HG03196 (cell line): ENCODE data around the gene PSMC6.

Experiments
- ATAC-seq: cut with Tn5 transposase; IDR thresholded peaks from one replicate; pipeline ENCODE4 v1.9.1; 2021; ENCODE audit not compliant: unreplicated experiment

The PSMC6 gene

DNA sequence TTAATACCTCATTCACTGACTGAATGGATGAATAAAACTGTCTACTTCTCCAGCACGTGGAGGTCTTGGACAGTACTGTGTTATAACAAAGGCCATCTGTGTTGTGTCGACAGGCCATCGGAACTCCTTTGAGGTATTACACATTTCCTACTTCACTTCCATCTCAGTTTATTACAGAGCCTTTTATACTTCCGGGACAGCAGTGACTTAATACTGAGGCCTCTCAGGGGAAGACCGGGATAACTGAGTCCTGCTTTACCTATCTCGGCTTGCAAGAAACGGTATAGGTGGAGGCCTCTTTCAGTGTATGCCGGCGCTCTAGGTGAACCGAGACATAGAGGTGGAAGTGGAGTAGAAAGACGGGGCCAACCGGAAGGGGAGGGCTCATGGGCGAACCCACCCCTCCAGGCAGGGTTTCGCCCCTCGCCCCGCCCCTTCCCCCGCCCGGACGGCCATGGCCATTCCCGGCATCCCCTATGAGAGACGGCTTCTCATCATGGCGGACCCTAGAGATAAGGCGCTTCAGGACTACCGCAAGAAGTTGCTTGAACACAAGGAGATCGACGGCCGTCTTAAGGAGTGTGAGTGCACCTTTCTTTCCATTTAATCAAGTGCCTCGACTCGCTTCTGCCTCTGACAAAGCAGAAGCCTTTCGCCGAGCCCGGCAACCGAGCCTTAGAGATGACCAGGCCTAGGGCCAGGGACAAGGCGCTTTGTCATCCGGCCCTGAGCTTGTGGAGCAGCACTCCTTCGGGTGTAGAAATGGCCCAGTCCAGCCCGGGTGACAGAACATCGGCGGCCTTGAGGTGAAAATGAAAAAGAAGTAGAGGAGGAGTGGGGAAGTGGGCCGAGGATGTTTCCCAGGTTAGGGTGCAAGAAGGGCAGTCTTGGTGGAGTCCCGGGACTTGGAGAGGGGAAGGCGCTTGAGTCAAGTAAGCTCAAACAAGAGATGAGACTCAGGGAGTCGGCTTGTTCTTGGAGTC lies at the start of gene PSMC6:
Gene PSMC6 (plus strand): TSS at position 477 of the 983 bp plus-strand sequence. CDS start 20 bp downstream, at position 497.
- peak; percentile 92 for ATAC-seq

DNA sequence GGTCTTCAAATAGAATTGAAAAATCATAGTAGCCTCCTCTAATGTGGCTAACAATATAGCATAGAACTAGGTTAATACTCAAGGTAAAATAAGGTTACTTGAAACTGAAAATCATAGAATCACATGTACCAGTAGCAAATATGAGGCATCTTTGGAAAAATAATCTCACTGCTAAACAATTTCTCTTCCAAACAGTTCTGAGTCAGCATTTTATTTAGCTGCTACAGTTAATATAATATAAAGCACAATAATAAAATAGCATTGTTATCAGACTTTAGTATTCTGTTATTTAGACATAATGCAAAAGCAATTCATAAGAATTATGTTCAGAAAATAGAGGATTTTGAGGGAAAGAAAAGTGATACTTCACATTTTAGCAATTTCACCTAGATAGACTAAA lies 46.7 kb upstream of the PSMC6 start:
- ATAC-seq = no peak

DNA sequence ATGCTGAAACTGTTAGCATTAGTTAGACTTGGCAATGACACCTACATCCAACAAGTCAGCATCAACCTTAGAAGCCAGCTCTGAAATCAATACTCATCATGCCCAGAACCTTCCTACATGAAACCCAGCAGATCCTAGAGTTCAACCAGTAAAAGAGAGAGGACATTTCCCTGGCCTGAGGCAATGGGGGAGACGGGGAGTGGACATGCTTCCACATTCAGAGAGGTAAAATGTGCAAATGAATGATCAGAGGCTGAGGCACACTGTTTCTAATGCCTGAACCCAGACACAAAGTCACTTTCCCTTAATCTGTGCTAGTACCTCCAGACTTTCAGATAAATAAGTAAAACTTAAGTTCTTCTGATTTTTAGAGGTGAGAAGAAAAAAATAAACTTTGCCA lies 46.2 kb upstream of the PSMC6 start:
- ATAC-seq = no peak

DNA sequence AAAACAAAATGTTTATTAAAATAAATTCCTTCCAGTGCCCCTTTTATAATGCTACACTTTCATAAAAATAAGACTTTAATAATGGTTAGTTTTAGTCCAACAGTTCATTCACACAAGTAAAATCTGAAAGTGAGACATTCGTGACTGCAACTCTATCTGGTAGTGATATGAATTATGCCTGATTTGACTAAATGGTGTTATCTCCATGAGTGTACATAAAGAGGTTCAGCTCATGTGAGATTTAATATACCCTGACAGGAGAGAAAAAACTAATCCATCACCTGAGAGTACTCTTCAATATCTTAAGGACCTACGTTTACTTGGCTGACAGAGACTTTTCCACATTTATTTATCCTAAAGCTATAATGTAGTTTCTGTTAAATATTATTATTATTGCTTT lies 45.7 kb upstream of the PSMC6 start:
- no peak for ATAC-seq

DNA sequence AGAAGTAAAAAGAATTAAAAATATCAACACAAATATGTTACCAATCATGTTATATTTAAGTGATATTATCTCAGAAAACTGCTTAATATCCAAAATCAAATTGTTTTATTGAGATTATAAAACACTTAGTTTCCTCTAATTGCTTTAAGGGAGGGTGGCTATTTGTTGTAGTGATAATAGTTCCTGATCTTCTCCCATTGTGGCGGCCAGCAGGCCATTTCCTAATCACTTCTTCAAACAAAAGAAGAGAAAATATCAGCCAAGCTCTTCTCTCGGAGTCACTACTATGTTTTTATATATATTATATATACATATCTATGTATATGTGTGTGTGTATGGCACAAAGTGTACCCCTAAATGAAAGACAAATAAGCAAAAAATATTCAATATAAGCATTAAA lies 43.1 kb upstream of the PSMC6 start:
- ATAC-seq = no peak

DNA sequence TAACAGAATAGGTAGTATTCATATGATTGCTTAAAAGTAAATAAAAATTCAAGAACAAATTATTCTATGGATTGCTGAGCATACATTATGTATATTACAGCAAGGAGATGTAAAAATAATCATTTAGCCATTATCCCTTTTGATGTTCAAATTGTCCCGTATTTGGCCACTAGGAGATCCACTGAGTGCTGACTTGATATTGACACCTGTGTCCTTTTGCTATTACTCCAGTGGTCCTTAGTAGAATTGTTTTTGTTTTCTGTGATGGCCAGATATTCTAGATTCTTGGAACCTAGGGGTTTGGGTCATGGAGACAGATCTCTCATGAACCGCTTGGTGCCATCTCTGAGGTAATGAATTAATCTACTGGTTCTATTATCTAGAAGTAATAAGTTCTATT lies 28.4 kb upstream of the PSMC6 start:
- no peak for ATAC-seq

DNA sequence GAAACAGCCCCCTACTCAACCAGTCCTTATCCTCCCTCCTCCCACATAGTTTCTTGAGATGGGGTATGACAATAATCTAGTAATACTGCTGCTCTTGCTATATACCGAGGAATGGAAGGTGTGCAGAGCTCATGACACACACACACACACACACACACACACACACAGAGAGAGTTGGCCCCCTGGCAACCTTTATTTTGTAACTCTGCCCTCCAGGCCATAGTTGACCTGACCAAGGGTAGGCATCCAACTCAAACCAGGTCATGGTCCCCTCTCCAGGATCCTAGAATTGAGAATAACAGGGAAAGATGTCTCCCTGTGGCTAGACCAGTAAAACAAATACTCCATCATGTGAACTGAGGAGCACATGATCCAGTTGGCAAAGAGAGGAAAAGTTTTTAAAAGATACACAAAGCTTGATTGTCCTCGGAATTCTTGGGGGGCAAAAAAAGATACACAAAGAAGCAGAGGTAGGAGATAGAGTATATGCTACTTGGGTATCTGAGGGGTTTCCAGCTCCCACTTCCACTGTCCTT lies 22.9 kb upstream of the PSMC6 start:
- ATAC-seq = no peak

DNA sequence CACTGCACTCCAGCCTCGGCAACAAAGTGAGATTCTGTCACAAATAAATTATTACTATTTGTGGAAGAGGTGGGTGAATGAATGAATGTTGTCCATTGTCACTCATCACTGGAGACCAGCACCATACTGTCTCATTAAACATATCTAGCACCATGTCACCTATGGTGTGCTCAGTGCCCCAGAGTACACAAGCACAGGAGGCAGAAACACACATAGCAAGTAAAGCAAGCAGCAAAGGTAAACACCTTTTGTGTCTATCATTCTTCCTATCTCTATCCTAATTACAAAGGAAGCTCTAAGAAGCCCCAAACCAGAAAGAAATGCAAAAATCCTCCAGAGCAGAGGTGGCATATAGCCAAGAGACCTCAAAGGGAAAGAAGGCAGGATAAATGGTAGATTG lies 20.8 kb upstream of the PSMC6 start:
- no peak for ATAC-seq

DNA sequence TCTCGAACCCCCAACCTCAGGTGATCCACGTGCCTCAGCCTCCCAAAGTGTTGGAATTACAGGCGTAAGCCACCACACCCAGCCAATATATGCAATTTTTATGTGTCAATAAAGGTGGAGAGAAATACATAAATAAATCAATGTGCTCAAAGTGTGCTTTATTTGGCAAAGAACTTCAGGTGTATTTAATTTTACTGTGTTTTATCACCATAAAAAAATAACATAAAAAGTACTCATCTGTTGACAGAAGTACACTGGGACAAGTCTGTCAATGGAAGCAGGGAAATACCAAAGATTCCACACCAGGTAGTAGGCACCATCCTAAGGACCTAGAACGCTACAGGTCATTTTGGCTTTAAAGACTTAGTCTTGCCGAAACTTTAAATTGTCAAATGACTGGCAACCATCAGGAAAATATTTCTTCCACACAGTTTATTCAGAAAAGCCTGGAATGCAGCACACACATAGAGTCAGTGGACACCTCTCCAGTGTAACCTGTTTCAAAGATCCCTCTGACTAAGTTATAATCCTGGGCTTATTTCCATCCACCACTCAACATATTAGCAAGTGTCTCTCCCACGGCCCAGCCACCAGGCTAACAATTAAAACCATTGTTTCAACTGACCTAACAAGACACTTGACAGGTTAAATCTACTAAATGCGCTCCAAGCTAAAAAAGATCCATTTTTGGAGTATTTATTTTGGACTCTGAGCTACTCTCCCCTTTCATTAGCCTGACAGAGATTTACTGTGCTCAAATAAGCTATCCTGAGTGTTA lies 15.8 kb upstream of the PSMC6 start:
- ATAC-seq = no peak

DNA sequence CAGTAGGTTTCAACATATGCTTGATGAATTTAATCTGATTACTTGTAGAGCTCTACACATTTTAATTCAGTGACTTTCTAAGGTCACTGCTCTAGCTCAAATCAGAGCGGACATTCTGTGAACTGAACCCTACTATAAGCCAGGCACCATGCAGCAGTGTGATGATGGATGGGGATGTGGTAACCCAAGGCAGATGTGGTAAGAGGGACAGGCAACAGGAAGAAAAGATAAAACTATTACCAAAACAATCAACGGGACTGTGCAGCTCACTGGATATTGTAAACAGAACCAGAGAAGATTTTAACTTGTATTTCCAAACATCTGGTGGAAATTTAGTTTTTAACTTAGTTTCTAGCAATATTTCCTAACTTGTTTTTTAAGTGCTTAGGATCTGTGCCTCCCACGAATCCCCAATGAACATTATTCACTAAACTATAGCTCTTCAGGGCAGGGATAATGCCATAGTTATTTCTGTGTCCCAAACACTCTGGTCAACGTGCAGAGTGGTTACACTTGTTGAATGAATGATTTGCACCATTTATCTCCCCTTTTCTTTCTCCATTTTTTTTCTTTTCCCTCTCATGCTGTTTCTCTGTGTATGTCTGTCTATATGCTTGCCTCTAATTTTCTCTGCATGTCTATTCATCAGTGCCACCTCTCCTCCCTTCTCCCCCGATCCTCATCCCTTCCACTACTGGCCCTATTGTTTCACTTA lies 14.6 kb upstream of the PSMC6 start:
- ATAC-seq = no peak

DNA sequence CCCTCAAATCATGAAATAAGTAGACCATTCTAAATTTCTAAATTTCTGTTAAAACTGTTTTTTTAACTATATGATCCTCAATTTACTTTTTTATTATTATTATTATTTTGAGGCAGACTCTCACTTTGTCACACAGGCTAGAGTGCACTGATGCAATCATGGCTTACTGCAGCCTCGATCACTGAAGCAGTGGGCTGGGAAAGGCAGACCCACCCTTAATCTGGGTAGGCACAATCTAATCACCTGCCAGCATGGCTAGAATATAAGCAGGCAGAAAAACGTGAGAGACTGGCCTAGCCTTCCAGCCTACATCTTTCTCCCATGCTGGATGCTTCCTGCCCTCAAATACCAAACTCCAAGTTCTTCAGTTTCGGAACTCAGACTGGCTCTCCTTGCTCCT lies 14.0 kb upstream of the PSMC6 start:
- no peak for ATAC-seq

DNA sequence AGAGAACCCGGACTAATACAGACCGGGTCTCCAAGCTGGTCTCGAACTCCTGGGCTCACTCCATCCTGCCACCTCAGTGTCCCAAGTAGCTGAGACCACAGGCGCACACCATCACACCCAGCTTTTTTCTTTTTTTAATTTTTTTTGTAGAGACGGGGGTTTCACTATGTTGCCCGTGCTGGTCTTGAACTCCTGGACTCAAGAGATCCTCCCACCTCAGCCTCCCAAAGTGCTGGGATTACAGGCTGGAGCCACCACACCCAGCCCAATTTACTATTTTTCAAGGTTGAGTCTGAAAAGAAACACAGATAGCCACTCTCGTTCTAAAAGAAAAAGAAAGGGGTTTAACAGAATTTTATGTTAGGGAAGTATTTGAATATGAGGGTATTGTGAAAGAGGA lies 13.5 kb upstream of the PSMC6 start:
- ATAC-seq = no peak

DNA sequence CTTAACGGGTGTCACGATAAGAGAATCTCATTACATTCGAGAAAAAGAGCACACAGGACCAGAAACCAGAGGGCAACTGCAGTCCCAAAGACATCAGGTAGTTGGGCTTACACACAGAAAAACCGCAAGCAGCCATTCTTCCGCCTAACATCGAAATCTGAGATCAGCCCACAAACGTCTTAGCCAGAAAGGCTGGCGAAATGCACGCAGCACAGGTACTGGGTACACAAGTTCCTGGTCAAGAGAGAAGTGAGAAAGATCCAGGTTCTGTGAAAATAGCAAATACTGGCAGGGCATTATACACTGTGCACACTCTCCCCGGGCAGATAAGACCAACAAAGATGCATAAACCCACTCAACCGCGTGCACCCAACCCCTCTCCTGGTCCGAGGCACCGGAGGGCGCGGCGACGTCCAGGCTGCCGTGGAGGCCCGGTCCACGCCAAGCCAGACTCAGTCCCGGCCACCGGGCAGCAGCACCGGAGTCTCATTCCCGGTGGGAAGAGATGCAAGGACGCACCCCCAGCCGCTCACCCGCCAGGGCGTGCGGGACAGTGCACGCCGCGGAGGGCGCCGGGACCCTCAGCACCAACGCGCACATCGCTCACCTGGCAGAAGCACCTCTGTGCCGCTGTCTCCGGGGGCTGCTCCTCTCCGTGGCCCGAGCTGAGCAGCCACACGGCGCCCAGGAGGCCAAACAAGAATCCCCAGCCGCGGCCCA lies 12.1 kb upstream of the PSMC6 start:
- peak; percentile 43 for ATAC-seq

DNA sequence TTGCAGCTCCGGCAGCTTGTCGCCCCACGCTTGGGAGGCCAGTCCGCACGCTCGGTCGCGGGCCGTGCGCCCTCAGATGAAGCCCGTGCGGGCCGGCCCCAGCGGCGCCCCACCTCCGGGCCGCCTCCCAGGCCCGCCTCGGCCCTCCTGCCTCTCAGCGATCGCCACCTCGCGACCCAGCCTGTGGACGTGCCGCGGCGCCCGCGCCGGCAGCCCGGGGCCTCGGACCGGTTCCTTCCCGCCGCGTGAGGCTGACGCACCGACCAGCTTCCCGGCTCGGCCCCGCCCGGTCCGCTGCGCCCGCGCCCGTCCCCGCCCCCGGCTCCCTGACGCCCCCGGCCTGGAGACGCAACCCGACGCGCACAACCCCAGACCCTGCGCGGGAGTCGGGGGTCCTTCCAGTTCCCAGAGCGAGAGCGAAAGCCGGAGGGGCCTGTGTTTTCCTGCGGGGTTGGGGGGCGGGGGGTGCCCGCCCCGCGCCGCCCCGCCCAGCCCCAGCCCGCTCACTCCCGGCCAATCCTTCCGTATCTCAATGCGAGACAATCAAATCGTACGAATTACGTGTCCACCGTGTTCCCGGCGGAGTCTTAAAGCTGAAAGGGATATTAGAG lies 11.4 kb upstream of the PSMC6 start, which contains the start of gene ERO1A:
Gene ERO1A (minus strand): TSS at position 78 of the 611 bp plus-strand sequence. CDS start 77 bp downstream, at position 1.
- peak; percentile 71 for ATAC-seq

DNA sequence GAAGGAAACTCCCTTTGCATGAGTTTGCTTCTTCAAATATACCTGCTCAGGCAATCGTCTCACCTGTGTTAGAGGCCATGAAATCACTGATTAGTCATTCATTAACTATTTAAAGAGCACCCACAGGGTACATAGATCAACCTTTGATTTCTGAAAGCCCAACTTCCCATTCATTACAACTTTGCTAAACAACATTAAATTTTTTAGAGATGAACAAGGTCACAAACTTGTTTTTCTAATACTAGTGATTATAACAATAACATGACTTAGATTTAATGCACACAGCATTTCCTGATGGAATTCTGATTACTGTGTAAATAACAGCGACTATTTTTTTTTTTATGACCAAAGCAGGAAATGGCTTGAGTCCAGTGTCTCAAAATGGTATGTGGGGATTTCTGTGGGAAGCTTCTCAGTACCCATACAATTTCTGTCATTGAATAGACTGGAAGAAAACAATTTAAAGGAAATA lies 6.3 kb upstream of the PSMC6 start:
- ATAC-seq = no peak

DNA sequence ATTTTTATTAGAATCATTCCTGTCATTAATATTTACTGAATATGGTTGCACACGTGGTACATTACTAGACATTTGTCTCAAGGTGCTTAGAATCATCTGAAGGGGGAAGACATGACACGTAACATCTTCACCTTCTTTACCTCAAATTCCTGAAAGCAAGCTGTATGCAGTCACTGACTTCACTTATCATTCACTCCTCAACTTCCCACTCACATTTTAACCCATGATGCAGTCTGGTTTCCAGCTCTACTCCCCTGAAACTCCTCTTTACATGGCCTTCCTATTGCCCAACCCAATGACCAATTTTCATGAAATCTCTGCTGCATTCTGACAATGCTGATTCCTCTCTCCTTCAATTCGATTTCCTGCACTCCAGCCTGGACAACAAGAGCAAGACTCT lies 5.8 kb upstream of the PSMC6 start:
- no peak for ATAC-seq

DNA sequence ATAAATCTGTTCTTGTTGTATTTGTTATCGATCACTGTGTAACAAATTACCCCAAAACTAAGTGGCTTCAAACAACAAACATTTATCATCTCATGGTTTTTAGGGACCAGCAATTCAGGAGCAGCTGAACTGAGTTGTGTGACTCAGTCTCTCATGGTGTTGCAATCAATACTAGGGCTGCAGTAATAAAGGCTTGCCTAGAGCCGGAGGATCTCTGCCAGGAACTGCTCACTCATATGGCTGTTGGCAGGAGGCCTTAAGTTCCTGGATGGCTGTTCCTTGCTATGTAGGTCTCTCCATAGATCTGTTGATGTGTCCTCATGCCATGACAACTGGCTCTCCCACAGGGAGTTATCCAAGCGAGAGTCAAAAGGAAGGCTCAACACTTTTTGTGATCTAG lies 3.8 kb upstream of the PSMC6 start:
- ATAC-seq = no peak

DNA sequence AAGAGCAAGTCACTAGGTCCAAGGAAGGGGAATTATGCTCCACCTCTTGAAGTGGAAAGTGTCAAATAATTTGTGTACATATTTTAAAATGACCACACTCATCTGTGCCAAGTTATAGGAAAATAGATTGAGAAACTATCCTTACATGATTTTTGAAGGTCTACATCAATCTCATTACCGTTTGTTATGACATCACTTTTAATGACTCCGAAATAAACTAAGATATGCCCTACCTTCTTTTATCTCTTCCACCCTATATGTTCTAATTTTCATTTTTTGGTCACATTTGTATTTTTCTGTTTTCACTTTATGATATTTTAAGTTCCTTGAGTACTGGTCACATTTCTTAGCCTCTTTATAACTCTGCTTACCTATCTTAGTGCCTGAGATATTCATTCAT lies 3.3 kb upstream of the PSMC6 start:
- no peak for ATAC-seq

DNA sequence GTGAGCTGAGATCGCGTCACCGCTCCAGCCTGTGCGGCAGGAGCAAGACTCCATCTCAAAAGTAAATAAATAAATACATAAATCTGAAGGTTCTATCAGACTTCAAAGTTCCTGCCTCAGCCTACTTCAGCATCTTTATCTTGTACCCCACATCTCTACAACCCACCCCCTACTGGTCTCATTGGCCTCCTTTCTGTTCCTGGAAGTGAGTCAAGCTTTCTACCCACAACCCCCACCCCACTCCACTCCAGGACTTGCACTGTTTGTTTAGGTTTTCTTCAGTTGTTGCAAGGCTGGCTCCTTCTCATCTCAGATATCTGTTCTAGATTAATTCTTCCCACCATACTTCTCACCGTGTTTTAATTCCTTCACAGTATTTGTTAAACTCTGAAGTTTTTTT lies 714 bp upstream of the PSMC6 start:
- ATAC-seq = no peak

DNA sequence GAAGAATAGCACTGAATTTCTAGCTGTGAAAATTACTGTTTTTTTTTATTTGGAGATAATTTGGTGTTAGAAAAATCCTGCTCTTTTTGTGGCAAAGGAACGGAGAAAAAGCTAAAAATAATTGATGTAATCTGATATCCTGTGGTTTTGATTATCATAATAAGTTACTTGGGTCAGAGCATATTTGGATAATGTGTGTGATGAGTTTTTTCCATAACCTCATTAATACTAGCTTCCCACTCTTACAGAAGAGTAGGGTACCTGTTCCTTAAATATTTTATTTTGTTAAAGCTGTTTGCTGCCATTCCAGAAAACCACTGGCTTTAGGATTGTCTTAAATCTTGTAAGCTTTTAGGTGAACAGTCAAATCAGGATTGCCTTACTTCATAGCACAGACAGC lies 4.7 kb downstream of the PSMC6 start:
- ATAC-seq = no peak
